ENCODE measurements around the gene PPFIA1.

- no peak for TF ChIP-seq EZH2 (IDR thresholded peaks at IDR 0.05; ENCODE audit: low read depth, low read length, severe bottlenecking)
- no peak for TF ChIP-seq BRCA1 (IDR thresholded peaks at IDR 0.05; ENCODE audit: low read depth, low read length)
- no peak for TF ChIP-seq CBX8 (IDR thresholded peaks at IDR 0.05; ENCODE audit: borderline replicate concordance, low read depth, low read length)
- TF ChIP-seq YY1 (IDR thresholded peaks at IDR 0.05; ENCODE audit: low read depth, low read length) = no peak
- TF ChIP-seq KDM5A (IDR thresholded peaks at IDR 0.05; ENCODE audit: low read length) = no peak
- no peak for TF ChIP-seq GABPA (IDR thresholded peaks at IDR 0.05; ENCODE audit: borderline replicate concordance, insufficient read depth, low read length)
- no peak for TF ChIP-seq POLR2AphosphoS5 (IDR thresholded peaks at IDR 0.05; ENCODE audit: low read depth, low read length)
- TF ChIP-seq MAX (IDR thresholded peaks at IDR 0.05) = no peak
- TF ChIP-seq CTCF (IDR thresholded peaks at IDR 0.05; ENCODE audit: control extremely low read depth in 1 of 3, insufficient read depth in 1 of 3, low read depth in 1 of 3, low read length in 3 of 3) = no peak
- TF ChIP-seq, protein P1, sequence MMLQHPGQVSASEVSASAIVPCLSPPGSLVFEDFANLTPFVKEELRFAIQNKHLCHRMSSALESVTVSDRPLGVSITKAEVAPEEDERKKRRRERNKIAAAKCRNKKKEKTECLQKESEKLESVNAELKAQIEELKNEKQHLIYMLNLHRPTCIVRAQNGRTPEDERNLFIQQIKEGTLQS (IDR thresholded peaks at IDR 0.05; ENCODE audit: insufficient read depth, low read depth, low read length) = no peak
- TF ChIP-seq, protein P2, sequence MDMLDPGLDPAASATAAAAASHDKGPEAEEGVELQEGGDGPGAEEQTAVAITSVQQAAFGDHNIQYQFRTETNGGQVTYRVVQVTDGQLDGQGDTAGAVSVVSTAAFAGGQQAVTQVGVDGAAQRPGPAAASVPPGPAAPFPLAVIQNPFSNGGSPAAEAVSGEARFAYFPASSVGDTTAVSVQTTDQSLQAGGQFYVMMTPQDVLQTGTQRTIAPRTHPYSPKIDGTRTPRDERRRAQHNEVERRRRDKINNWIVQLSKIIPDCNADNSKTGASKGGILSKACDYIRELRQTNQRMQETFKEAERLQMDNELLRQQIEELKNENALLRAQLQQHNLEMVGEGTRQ (IDR thresholded peaks at IDR 0.05; ENCODE audit: low read length) = no peak
- TF ChIP-seq, protein P3, sequence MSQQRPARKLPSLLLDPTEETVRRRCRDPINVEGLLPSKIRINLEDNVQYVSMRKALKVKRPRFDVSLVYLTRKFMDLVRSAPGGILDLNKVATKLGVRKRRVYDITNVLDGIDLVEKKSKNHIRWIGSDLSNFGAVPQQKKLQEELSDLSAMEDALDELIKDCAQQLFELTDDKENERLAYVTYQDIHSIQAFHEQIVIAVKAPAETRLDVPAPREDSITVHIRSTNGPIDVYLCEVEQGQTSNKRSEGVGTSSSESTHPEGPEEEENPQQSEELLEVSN (IDR thresholded peaks at IDR 0.05) = no peak
- no peak for TF ChIP-seq POLR2A (IDR thresholded peaks at IDR 0.05; ENCODE audit: control extremely low read depth in 1 of 2, low read depth in 2 of 2, low read length in 2 of 2)
Measured at GRCh38 chr11:70433038-70433437, 162.5 kb downstream of the PPFIA1 start.

All from H1 (cell line).